CD14-positive monocyte (primary cell): ENCODE results near the gene HDAC4. TPM values are rescaled to one million over a fixed set of nuclear protein-coding genes. Genes with fewer than 3 reads are reported as not detected.

Experiments used
- DNase-seq, 3 donors: peaks; one replicate each; pipeline ENCODE4 v3.0.0-alpha.2; 2011 to 2022
- H2AFZ ChIP-seq: 2 replicates; pipeline ENCODE4 v1.6.0; 2012; ENCODE audit warnings: mild to moderate bottlenecking, low read depth, low read length, inconsistent platforms; ENCODE audit not compliant: insufficient read depth, poor library complexity, severe bottlenecking
- H3K27ac ChIP-seq, 2 donors: 1 replicate in 1 of 2; 2 replicates in 1 of 2; pipeline ENCODE4 v1.5.1; 2012 to 2013; ENCODE audit warnings: low read length in 2 of 2, control low read depth in 1 of 2, inconsistent platforms in 1 of 2, low read depth in 1 of 2, mild to moderate bottlenecking in 1 of 2
- H3K27me3 ChIP-seq, 2 donors: one replicate each; pipeline versions ENCODE4 v1.6.0 to v1.6.1; 2011 to 2013; ENCODE audit warnings: low read length in 2 of 2; ENCODE audit not compliant: control insufficient read depth in 2 of 2, insufficient read depth in 2 of 2
- H3K36me3 ChIP-seq, 2 donors: replicated peaks in 1 of 2; 1 replicate in 1 of 2; 2 replicates in 1 of 2; pipeline versions ENCODE4 v1.5.1 to v1.6.1; 2012 to 2013; ENCODE audit warnings: low read length in 2 of 2, control low read depth in 1 of 2, inconsistent platforms in 1 of 2, mild to moderate bottlenecking in 1 of 2; ENCODE audit not compliant: insufficient read depth in 2 of 2, control insufficient read depth in 1 of 2
- H3K4me1 ChIP-seq, 2 donors: 1 replicate in 1 of 2; 2 replicates in 1 of 2; pipeline versions ENCODE4 v1.5.1 to v1.6.1; 2012 to 2013; ENCODE audit warnings: low read length in 2 of 2, control low read depth in 1 of 2, inconsistent platforms in 1 of 2, mild to moderate bottlenecking in 1 of 2, moderate library complexity in 1 of 2; ENCODE audit not compliant: insufficient read depth in 2 of 2, control insufficient read depth in 1 of 2
- H3K4me2 ChIP-seq: replicated peaks from 2 replicates; pipeline ENCODE3; 2012; ENCODE audit warnings: low read length, moderate library complexity, mild to moderate bottlenecking; ENCODE audit not compliant: poor library complexity, severe bottlenecking; ENCODE audit errors: extremely low read depth
- H3K4me3 ChIP-seq, 3 experiments: fragments of 200-600 bp in 1 of 3; sonication (generic) in 1 of 3; replicated peaks in 1 of 3; 1 replicate in 2 of 3; 2 replicates in 1 of 3; pipeline ENCODE4 v1.5.1; 2011 to 2013; ENCODE audit warnings: low read length in 3 of 3, mild to moderate bottlenecking in 3 of 3, control low read depth in 2 of 3, low read depth in 2 of 3, inconsistent platforms in 1 of 3, moderate library complexity in 1 of 3
- H3K79me2 ChIP-seq: 2 replicates; pipeline ENCODE4 v1.6.0; 2012; ENCODE audit warnings: mild to moderate bottlenecking, control low read depth, inconsistent platforms, low read length, moderate library complexity; ENCODE audit not compliant: insufficient read depth
- H3K9ac ChIP-seq: 2 replicates; pipeline ENCODE4 v1.6.0; 2017; ENCODE audit warnings: low read length, mild to moderate bottlenecking; ENCODE audit not compliant: insufficient read depth, poor library complexity, severe bottlenecking
- H3K9me3 ChIP-seq, 2 donors: replicated peaks in 1 of 2; 1 replicate in 1 of 2; 2 replicates in 1 of 2; pipeline versions ENCODE4 v1.5.1 to v1.6.1; 2012 to 2013; ENCODE audit warnings: low read length in 2 of 2, control low read depth in 1 of 2; ENCODE audit not compliant: control insufficient read depth in 1 of 2, insufficient read depth in 1 of 2
- H4K20me1 ChIP-seq: 2 replicates; pipeline ENCODE4 v1.6.0; 2012; ENCODE audit warnings: mild to moderate bottlenecking, low read length, control low read depth, moderate library complexity; ENCODE audit not compliant: insufficient read depth
- H3K27ac Mint-ChIP-seq, 7 donors: one replicate each; pipeline ENCODE4 v1.8.0; 2020; ENCODE audit warnings: mild to moderate bottlenecking in 7 of 7, mixed read lengths in 7 of 7, moderate library complexity in 6 of 7, inconsistent platforms in 2 of 7
- H3K27me3 Mint-ChIP-seq, 3 donors: one replicate each; pipeline ENCODE4 v1.8.0; 2021 to 2022; ENCODE audit warnings: low read depth in 3 of 3, mild to moderate bottlenecking in 3 of 3, mixed read lengths in 3 of 3, moderate library complexity in 3 of 3, inconsistent platforms in 1 of 3
- H3K36me3 Mint-ChIP-seq, 2 donors: one replicate each; pipeline ENCODE4 v1.8.0; 2020; ENCODE audit warnings: mixed read lengths in 2 of 2, inconsistent platforms in 1 of 2, mild to moderate bottlenecking in 1 of 2
- H3K4me1 Mint-ChIP-seq: one replicate; pipeline ENCODE4 v1.8.0; 2020; ENCODE audit warnings: mild to moderate bottlenecking, mixed read lengths
- H3K4me3 Mint-ChIP-seq, 2 donors: one replicate each; pipeline ENCODE4 v1.8.0; 2020; ENCODE audit warnings: mild to moderate bottlenecking in 2 of 2, mixed read lengths in 2 of 2, moderate library complexity in 1 of 2
- H3K9me3 Mint-ChIP-seq, 7 donors: one replicate each; pipeline ENCODE4 v1.8.0; 2020 to 2022; ENCODE audit warnings: mixed read lengths in 7 of 7, mild to moderate bottlenecking in 6 of 7, moderate library complexity in 6 of 7, inconsistent platforms in 2 of 7
- WGBS: methylation state at CpG from one replicate; pipeline ENCODE4 v1.1.5; 2013; ENCODE audit warnings: missing lambda C conversion rate; ENCODE audit not compliant: insufficient coverage; 5-methylcytosine and 5-hydroxymethylcytosine counted together
- intact Hi-C, 2 donors: fragments of 100-400 bp; cut with micrococcal nuclease; formaldehyde crosslinking; loops; one replicate each; pipeline versions ENCODE4 v1.15.0 to v1.15.1; 2023
- polyA plus RNA-seq, 3 donors: library from polyadenylated mRNA; depleted of rRNA in 1 of 3; unstranded in 2 of 3; stranded (reverse) in 1 of 3; fragments of 300-500 nt in 2 of 3; fragments of >200 nt in 1 of 3; fragmentation: Illumina TruSeq in 2 of 3; gene quantifications; 1 replicate in 2 of 3; 2 replicates in 1 of 3; pipeline ENCODE4 v1.2.3, GENCODE V29; 2012 to 2021
- TF ChIP-seq, protein P1 (sequence below): fragments of 200-600 bp; IDR thresholded peaks from one replicate; pipeline ENCODE4 v1.8.0; 2022; ENCODE audit warnings: antibody characterized with exemption, mild to moderate bottlenecking

The HDAC4 gene
- polyA plus RNA-seq, 3 donors = 3.3 to 23.0 (median 4.5) TPM

DNA sequence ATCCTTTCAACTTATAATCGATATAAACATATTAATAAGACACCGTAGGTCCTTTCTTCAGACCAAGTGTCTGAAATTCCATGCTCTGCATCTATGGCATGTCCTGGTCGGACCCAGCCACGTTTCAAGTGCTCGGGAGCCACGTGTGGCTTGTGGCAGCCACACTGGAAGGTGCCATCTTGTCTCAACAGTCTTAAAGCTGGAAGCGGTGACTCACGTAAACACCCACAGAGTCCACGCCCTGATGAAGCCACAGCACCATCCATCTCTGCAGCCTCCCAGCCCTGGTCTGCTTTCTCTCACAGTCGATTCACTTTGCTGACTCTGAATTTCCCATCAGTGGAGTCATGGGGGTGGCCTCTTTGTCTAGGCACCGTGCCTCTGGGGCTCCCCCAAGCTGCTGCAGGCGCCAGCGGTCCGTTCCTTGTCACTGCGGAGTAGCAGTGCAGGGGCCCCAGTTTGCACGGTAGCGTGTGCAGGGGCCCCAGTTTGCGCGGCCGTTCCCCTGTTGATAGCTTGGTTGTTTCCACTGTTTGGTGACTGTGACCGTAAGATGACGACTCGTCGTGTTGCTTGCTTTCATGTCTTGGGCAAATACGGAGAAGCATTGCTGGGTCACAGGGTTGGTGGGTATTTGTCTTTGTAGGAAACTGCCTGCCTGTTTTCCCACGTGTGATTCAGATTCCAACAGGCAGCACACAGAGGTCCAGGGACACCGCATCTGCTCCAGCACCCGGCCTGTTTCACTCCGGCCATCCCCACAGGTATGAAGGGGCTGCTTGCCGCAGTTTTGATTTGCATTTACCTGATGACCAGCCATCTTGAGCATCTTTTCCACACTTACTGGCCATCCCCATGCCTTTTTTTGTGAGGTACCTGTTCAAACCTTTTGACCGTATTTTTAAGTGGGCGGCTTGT lies 240.3 kb downstream of the HDAC4 start:
- peaks cover 7% of the 10 kb centered on the region for H3K4me1 Mint-ChIP-seq
- H3K9me3 Mint-ChIP-seq = peaks cover 0 to 4% (median 2%) of the 10 kb centered on the region in 7 donors
- H2AFZ ChIP-seq = no peak overlapping the region
- H4K20me1 ChIP-seq = peaks cover 39% of the 10 kb centered on the region
- no peaks in the 10 kb centered on the region for H3K4me1 ChIP-seq
- no peaks in the 10 kb centered on the region for H3K9me3 ChIP-seq
- H3K4me3 Mint-ChIP-seq = no peak overlapping the region
- peaks cover 26% of the 10 kb centered on the region for H3K79me2 ChIP-seq
- no peaks in the 10 kb centered on the region for H3K27me3 ChIP-seq
- DNase-seq = no peak
- 99% methylated on average over 29 of the region's 32 CpGs for WGBS
- H3K27ac Mint-ChIP-seq = peak overlapping the region in 2 of 7 donors; percentile 13 to 32
- no peak overlapping the region for H3K4me2 ChIP-seq
- TF ChIP-seq, protein P1, sequence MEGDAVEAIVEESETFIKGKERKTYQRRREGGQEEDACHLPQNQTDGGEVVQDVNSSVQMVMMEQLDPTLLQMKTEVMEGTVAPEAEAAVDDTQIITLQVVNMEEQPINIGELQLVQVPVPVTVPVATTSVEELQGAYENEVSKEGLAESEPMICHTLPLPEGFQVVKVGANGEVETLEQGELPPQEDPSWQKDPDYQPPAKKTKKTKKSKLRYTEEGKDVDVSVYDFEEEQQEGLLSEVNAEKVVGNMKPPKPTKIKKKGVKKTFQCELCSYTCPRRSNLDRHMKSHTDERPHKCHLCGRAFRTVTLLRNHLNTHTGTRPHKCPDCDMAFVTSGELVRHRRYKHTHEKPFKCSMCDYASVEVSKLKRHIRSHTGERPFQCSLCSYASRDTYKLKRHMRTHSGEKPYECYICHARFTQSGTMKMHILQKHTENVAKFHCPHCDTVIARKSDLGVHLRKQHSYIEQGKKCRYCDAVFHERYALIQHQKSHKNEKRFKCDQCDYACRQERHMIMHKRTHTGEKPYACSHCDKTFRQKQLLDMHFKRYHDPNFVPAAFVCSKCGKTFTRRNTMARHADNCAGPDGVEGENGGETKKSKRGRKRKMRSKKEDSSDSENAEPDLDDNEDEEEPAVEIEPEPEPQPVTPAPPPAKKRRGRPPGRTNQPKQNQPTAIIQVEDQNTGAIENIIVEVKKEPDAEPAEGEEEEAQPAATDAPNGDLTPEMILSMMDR = no peak
- intact Hi-C loops = no loop called here
- H3K9ac ChIP-seq = no peak overlapping the region
- H3K27ac ChIP-seq = peak overlapping the region in 1 of 2 donors; percentile 26
- H3K27me3 Mint-ChIP-seq = peaks cover 0 to 1% (median 0%) of the 10 kb centered on the region in 3 donors
- no peak overlapping the region for H3K4me3 ChIP-seq
- peaks cover 78 to 98% of the 10 kb centered on the region in 2 donors for H3K36me3 ChIP-seq
- peaks cover 80 to 91% of the 10 kb centered on the region in 2 donors for H3K36me3 Mint-ChIP-seq

GRCh38 chr2:239159476-239159911 lies 241.3 kb downstream of the HDAC4 start:
- H4K20me1 ChIP-seq = peaks cover 49% of the 10 kb centered on the region
- peaks cover 22% of the 10 kb centered on the region for H3K79me2 ChIP-seq
- H3K27me3 ChIP-seq = no peaks in the 10 kb centered on the region
- H3K4me3 Mint-ChIP-seq = no peak overlapping the region
- no peak overlapping the region for H3K9ac ChIP-seq
- no peaks in the 10 kb centered on the region for H3K4me1 Mint-ChIP-seq
- H3K36me3 Mint-ChIP-seq = peaks cover 85 to 93% of the 10 kb centered on the region in 2 donors
- TF ChIP-seq, protein P1 = no peak
- H3K27me3 Mint-ChIP-seq = peaks cover 0 to 1% (median 0%) of the 10 kb centered on the region in 3 donors
- intact Hi-C loops = no loop called here
- no peak for DNase-seq
- no peaks in the 10 kb centered on the region for H3K4me1 ChIP-seq
- 99% methylated on average over 9 of the region's 9 CpGs for WGBS
- H3K36me3 ChIP-seq = peaks cover 81 to 98% of the 10 kb centered on the region in 2 donors
- peak overlapping the region in 2 of 7 donors; percentile 65 to 71 for H3K27ac Mint-ChIP-seq
- H3K4me2 ChIP-seq = no peak overlapping the region
- no peak overlapping the region for H3K4me3 ChIP-seq
- H3K9me3 Mint-ChIP-seq = peaks cover 0 to 4% (median 2%) of the 10 kb centered on the region in 7 donors
- H3K9me3 ChIP-seq = no peaks in the 10 kb centered on the region
- peak overlapping the region in 1 of 2 donors; percentile 26 for H3K27ac ChIP-seq
- no peak overlapping the region for H2AFZ ChIP-seq
